ENCODE data around the gene FEN1.

The FEN1 gene

GRCh38 chr11:61774411-61774810 is 18.3 kb upstream of the FEN1 start:
- in situ Hi-C loops (cut with MboI; ENCODE audit: low sequenced_read_pairs), result no loop called here

GRCh38 chr11:61775106-61775505 is 17.6 kb upstream of the FEN1 start:
- in situ Hi-C loops (cut with MboI; ENCODE audit: low sequenced_read_pairs), result no loop called here

- in situ Hi-C loops (cut with MboI; ENCODE audit: low sequenced_read_pairs), result no loop called here
These were observed 16.8 kb upstream of the FEN1 start for GRCh38 chr11:61775606-61776554.

GRCh38 chr11:61776561-61777075 is 16.1 kb upstream of the FEN1 start:
- in situ Hi-C loops (cut with MboI; ENCODE audit: low sequenced_read_pairs), result no loop called here

GRCh38 chr11:61777234-61778090 is 15.2 kb upstream of the FEN1 start:
- in situ Hi-C loops (cut with MboI; ENCODE audit: low sequenced_read_pairs), result no loop called here

GRCh38 chr11:61778357-61778886 is 14.3 kb upstream of the FEN1 start:
- in situ Hi-C loops (cut with MboI; ENCODE audit: low sequenced_read_pairs), result no loop called here

GRCh38 chr11:61778920-61779650 is 13.6 kb upstream of the FEN1 start:
- in situ Hi-C loops (cut with MboI; ENCODE audit: low sequenced_read_pairs), result no loop called here

- in situ Hi-C loops (cut with MboI; ENCODE audit: low sequenced_read_pairs), result no loop called here
These were observed 12.8 kb upstream of the FEN1 start for GRCh38 chr11:61779666-61780525.

GRCh38 chr11:61780581-61781162 is 12.0 kb upstream of the FEN1 start:
- in situ Hi-C loops (cut with MboI; ENCODE audit: low sequenced_read_pairs), result no loop called here

- in situ Hi-C loops (cut with MboI; ENCODE audit: low sequenced_read_pairs), result no loop called here
These were observed 11.1 kb upstream of the FEN1 start for GRCh38 chr11:61781585-61781984.

- in situ Hi-C loops (cut with MboI; ENCODE audit: low sequenced_read_pairs), result no loop called here
These were observed 10.4 kb upstream of the FEN1 start for GRCh38 chr11:61782299-61782698.

GRCh38 chr11:61782841-61783240 is 9.9 kb upstream of the FEN1 start:
- in situ Hi-C loops (cut with MboI; ENCODE audit: low sequenced_read_pairs), result no loop called here

- in situ Hi-C loops (cut with MboI; ENCODE audit: low sequenced_read_pairs), result no loop called here
These were observed 8.8 kb upstream of the FEN1 start for GRCh38 chr11:61783717-61784505.

- in situ Hi-C loops (cut with MboI; ENCODE audit: low sequenced_read_pairs), result no loop called here
These were observed 8.3 kb upstream of the FEN1 start for GRCh38 chr11:61784506-61784805.

- in situ Hi-C loops (cut with MboI; ENCODE audit: low sequenced_read_pairs), result no loop called here
These were observed 6.8 kb upstream of the FEN1 start for GRCh38 chr11:61785837-61786402.

- in situ Hi-C loops (cut with MboI; ENCODE audit: low sequenced_read_pairs), result no loop called here
These were observed 4.7 kb upstream of the FEN1 start for GRCh38 chr11:61787928-61788491.

- in situ Hi-C loops (cut with MboI; ENCODE audit: low sequenced_read_pairs), result no loop called here
These were observed 888 bp upstream of the FEN1 start for GRCh38 chr11:61791737-61792309.

Measured in HL-60/S4 treated with retinoic acid at 250 ng/mL for 4 days and 3 days (cell line).